H9 (cell line): Measurements from ENCODE around the gene PTPRN2. TPM values are rescaled to one million over a fixed set of nuclear protein-coding genes. Genes with fewer than 3 reads are reported as not detected.

Experiments
- DNase-seq: peaks from one replicate; pipeline ENCODE4 v3.0.0-alpha.2; 2017
- H2AFZ ChIP-seq: one replicate; pipeline ENCODE4 v1.6.1; 2013; ENCODE audit warnings: mild to moderate bottlenecking, low read length, control low read depth, moderate library complexity
- H2AK5ac ChIP-seq: 2 replicates; pipeline ENCODE4 v1.6.1; 2013; ENCODE audit warnings: low read length, control low read depth, mixed read lengths; ENCODE audit not compliant: insufficient read length
- H2BK120ac ChIP-seq: one replicate; pipeline ENCODE4 v1.6.1; 2013; ENCODE audit warnings: low read depth, mild to moderate bottlenecking, low read length, control low read depth, inconsistent platforms; ENCODE audit not compliant: poor library complexity, severe bottlenecking
- H2BK12ac ChIP-seq: 2 replicates; pipeline ENCODE4 v1.6.1; 2013; ENCODE audit warnings: low read length, control low read depth, mixed read lengths, low read depth; ENCODE audit not compliant: insufficient read length
- H2BK15ac ChIP-seq: 2 replicates; pipeline ENCODE4 v1.6.1; 2013; ENCODE audit warnings: low read depth, low read length, control low read depth
- H2BK20ac ChIP-seq: one replicate; pipeline ENCODE4 v1.6.1; 2013; ENCODE audit warnings: low read depth, mild to moderate bottlenecking, low read length, control low read depth, inconsistent platforms; ENCODE audit not compliant: poor library complexity, severe bottlenecking
- H2BK5ac ChIP-seq: 2 replicates; pipeline ENCODE4 v1.6.1; 2013; ENCODE audit warnings: low read length, control low read depth, mixed read lengths; ENCODE audit not compliant: insufficient read length
- H3K14ac ChIP-seq: 2 replicates; pipeline ENCODE4 v1.6.1; 2013; ENCODE audit warnings: low read length, control low read depth; ENCODE audit not compliant: insufficient read depth
- H3K18ac ChIP-seq: 2 replicates; pipeline ENCODE4 v1.6.1; 2013; ENCODE audit warnings: low read depth, mild to moderate bottlenecking, mixed read lengths, low read length, control low read depth; ENCODE audit not compliant: insufficient read length
- H3K23ac ChIP-seq: 2 replicates; pipeline ENCODE4 v1.6.1; 2013; ENCODE audit warnings: low read length, control low read depth, mixed read lengths, low read depth; ENCODE audit not compliant: insufficient read length
- H3K23me2 ChIP-seq: 2 replicates; pipeline ENCODE4 v1.6.1; 2013; ENCODE audit warnings: low read depth, mild to moderate bottlenecking, mixed read lengths, low read length, control low read depth; ENCODE audit not compliant: insufficient read length, poor library complexity, severe bottlenecking
- H3K27ac ChIP-seq: 2 replicates; pipeline ENCODE4 v1.5.1; 2013; ENCODE audit warnings: low read length, control low read depth, mixed read lengths, low read depth; ENCODE audit not compliant: insufficient read length
- H3K27me3 ChIP-seq: 2 replicates; pipeline ENCODE4 v1.6.1; 2013; ENCODE audit warnings: low read length, control low read depth, inconsistent platforms; ENCODE audit not compliant: insufficient read depth
- H3K4ac ChIP-seq: 2 replicates; pipeline ENCODE4 v1.6.1; 2013; ENCODE audit warnings: low read depth, mild to moderate bottlenecking, control low read depth, inconsistent platforms, low read length, moderate library complexity
- H3K4me1 ChIP-seq: 2 replicates; pipeline ENCODE4 v1.6.1; 2013; ENCODE audit warnings: low read length, control low read depth, inconsistent platforms; ENCODE audit not compliant: insufficient read depth
- H3K4me2 ChIP-seq: 2 replicates; pipeline ENCODE4 v1.6.1; 2013; ENCODE audit warnings: low read length, control low read depth, mixed read lengths; ENCODE audit not compliant: insufficient read length, insufficient read depth
- H3K56ac ChIP-seq: 2 replicates; pipeline ENCODE4 v1.6.1; 2013; ENCODE audit warnings: low read depth, mild to moderate bottlenecking, mixed read lengths, low read length, control low read depth; ENCODE audit not compliant: insufficient read length
- H3K79me1 ChIP-seq: 2 replicates; pipeline ENCODE4 v1.6.1; 2013; ENCODE audit warnings: low read depth, mild to moderate bottlenecking, moderate library complexity, low read length, control low read depth, inconsistent platforms; ENCODE audit not compliant: insufficient read depth, poor library complexity, severe bottlenecking
- H3K79me2 ChIP-seq: 2 replicates; pipeline ENCODE4 v1.6.1; 2013; ENCODE audit warnings: low read length, control low read depth, inconsistent platforms; ENCODE audit not compliant: insufficient read depth
- H3K9ac ChIP-seq: 2 replicates; pipeline ENCODE4 v1.6.1; 2013; ENCODE audit warnings: low read length, control low read depth, mixed read lengths; ENCODE audit not compliant: insufficient read length; ENCODE audit errors: extremely low read depth
- H3K9me3 ChIP-seq: one replicate; pipeline ENCODE4 v1.6.1; 2013; ENCODE audit warnings: low read depth, low read length, inconsistent platforms; ENCODE audit not compliant: control insufficient read depth
- H3T11ph ChIP-seq: one replicate; pipeline ENCODE4 v1.6.1; 2013; ENCODE audit warnings: mild to moderate bottlenecking, low read length, control low read depth, inconsistent platforms
- H4K20me1 ChIP-seq: one replicate; pipeline ENCODE4 v1.6.1; 2013; ENCODE audit not compliant: control insufficient read depth, insufficient read length, insufficient read depth
- H4K5ac ChIP-seq: 2 replicates; pipeline ENCODE4 v1.6.1; 2013; ENCODE audit warnings: low read depth, mild to moderate bottlenecking, mixed read lengths, low read length, control low read depth; ENCODE audit not compliant: insufficient read length
- H4K8ac ChIP-seq: replicated peaks from 2 replicates; pipeline ENCODE4 v1.6.1; 2013; ENCODE audit warnings: low read length, control low read depth, mixed read lengths, low read depth; ENCODE audit not compliant: insufficient read length
- H4K91ac ChIP-seq: 2 replicates; pipeline ENCODE4 v1.6.1; 2013; ENCODE audit warnings: low read depth, mild to moderate bottlenecking, moderate library complexity, mixed read lengths, low read length, control low read depth; ENCODE audit not compliant: insufficient read length
- H3K27ac Mint-ChIP-seq, 3 experiments: 2 replicates in 2 of 3; 3 replicates in 1 of 3; pipeline ENCODE4 v1.8.0; 2020 to 2021; ENCODE audit warnings: mixed read lengths in 3 of 3, mild to moderate bottlenecking in 1 of 3, moderate library complexity in 1 of 3
- H3K27me3 Mint-ChIP-seq: 2 replicates; pipeline ENCODE4 v1.8.0; 2021; ENCODE audit warnings: low read depth, mild to moderate bottlenecking, moderate library complexity, mixed read lengths
- H3K36me3 Mint-ChIP-seq, 3 experiments: 2 replicates in 2 of 3; 3 replicates in 1 of 3; pipeline ENCODE4 v1.8.0; 2020 to 2021; ENCODE audit warnings: low read depth in 3 of 3, mixed read lengths in 3 of 3; ENCODE audit not compliant: insufficient read depth in 1 of 3
- H3K4me1 Mint-ChIP-seq, 2 experiments: 2 replicates each; pipeline ENCODE4 v1.8.0; 2020; ENCODE audit warnings: mixed read lengths in 2 of 2
- H3K4me3 Mint-ChIP-seq, 2 experiments: 2 replicates in 1 of 2; 3 replicates in 1 of 2; pipeline ENCODE4 v1.8.0; 2020 to 2021; ENCODE audit warnings: mild to moderate bottlenecking in 2 of 2, mixed read lengths in 2 of 2, moderate library complexity in 1 of 2
- H3K9me3 Mint-ChIP-seq, 2 experiments: 2 replicates in 1 of 2; 3 replicates in 1 of 2; pipeline ENCODE4 v1.8.0; 2020; ENCODE audit warnings: mild to moderate bottlenecking in 2 of 2, mixed read lengths in 2 of 2, moderate library complexity in 1 of 2
- CTCF ChIP-seq: fragments of 200-600 bp; sonication (generic); conservative IDR thresholded peaks from 3 replicates; pipeline ENCODE4 v1.8.0; 2021; ENCODE audit warnings: antibody characterized with exemption, mild to moderate bottlenecking
- WGBS: extraction: QIAGEN DNeasy Blood & Tissue Kit; methylation state at CpG from one replicate; pipeline ENCODE4 v1.1.7; 2013; ENCODE audit warnings: missing lambda C conversion rate, low lambda C conversion rate, mixed read lengths; ENCODE audit not compliant: insufficient read length; ENCODE audit errors: extremely low coverage; 5-methylcytosine and 5-hydroxymethylcytosine counted together
- total RNA-seq: library from RNA; stranded (reverse); gene quantifications from 2 replicates; pipeline ENCODE4 v1.2.1, GENCODE V29; 2021

Gene PTPRN2
- total RNA-seq, 1 experiment from 2014 or later, result 5.2 TPM

GRCh38 chr7:158193446-158193845 lies 394.2 kb downstream of the PTPRN2 start:
- no peak for DNase-seq
- Histone ChIP-seq H2BK15ac (no peak overlapping the region), H3K14ac (no peak overlapping the region), H2BK12ac (no peak overlapping the region), H3K27ac (no peak overlapping the region), H3K79me2 (no peaks in the 10 kb centered on the region), H3K27me3 (no peaks in the 10 kb centered on the region), H4K8ac (no peak overlapping the region), H3K18ac (no peak overlapping the region), H3K56ac (no peak overlapping the region), H4K5ac (no peak overlapping the region), H3K9ac (no peak overlapping the region), H3K4me1 (no peaks in the 10 kb centered on the region), H3K23ac (no peak overlapping the region), H4K20me1 (no peaks in the 10 kb centered on the region), H2AK5ac (no peak overlapping the region), H3K4ac (no peak overlapping the region), H3K9me3 (no peaks in the 10 kb centered on the region), H3K23me2 (no peaks in the 10 kb centered on the region), H2BK5ac (no peak overlapping the region), H3K4me2 (no peak overlapping the region), H4K91ac (no peak overlapping the region), H2AFZ (no peak overlapping the region), H3T11ph (no peak overlapping the region), H2BK20ac (no peak overlapping the region), H2BK120ac (no peak overlapping the region), H3K79me1 (no peaks in the 10 kb centered on the region)
- no peak overlapping the region for H3K4me3 Mint-ChIP-seq
- H3K27ac Mint-ChIP-seq, result no peak overlapping the region
- WGBS, result no CpG with 5 or more reads among the region's 14 CpGs
- no peaks in the 10 kb centered on the region for H3K27me3 Mint-ChIP-seq
- H3K9me3 Mint-ChIP-seq, result peaks cover 28% of the 10 kb centered on the region in 2 experiments
- peaks cover 8 to 17% (median 9%) of the 10 kb centered on the region in 3 experiments; a peak in 6 of 7 replicates for H3K36me3 Mint-ChIP-seq
- peaks cover 0 to 3% of the 10 kb centered on the region in 2 experiments; a peak in 1 of 4 replicates for H3K4me1 Mint-ChIP-seq
- TF ChIP-seq CTCF, result no peak
